Measurements from ENCODE around the gene TCERG1L.

GRCh38 chr10:131211559-131211958, 100.0 kb downstream of the TCERG1L start:
- TF ChIP-seq EZH2 (IDR thresholded peaks at IDR 0.05; ENCODE audit: insufficient read depth, poor library complexity, severe bottlenecking) (no peak), EZH2phosphoT487 (IDR thresholded peaks at IDR 0.05; ENCODE audit: insufficient read depth, low read depth) (no peak)
